K562 (cell line): ENCODE data around the gene DAW1.

Experiments used
- SRF ChIP-seq, 2 experiments: fragments of 250-450, 450-650 bp in 1 of 2; sonication (Bioruptor Pico) in 1 of 2; sonication (generic) in 1 of 2; formaldehyde crosslinking; IDR thresholded peaks; 2 replicates each; pipeline versions ENCODE4 v1.5.0 to v1.5.1; 2020 to 2022; ENCODE audit warnings: mild to moderate bottlenecking in 1 of 2, missing genetic modification reagents in 1 of 2
- TF ChIP-seq, protein P1 (sequence below), 2 experiments: fragments of 450-650 bp; IDR thresholded peaks; 2 replicates each; pipeline ENCODE4 v1.6.1; 2018; ENCODE audit warnings: mild to moderate bottlenecking in 2 of 2, low read depth in 1 of 2; ENCODE audit not compliant: partially characterized antibody in 2 of 2

GRCh38 chr2:227827143-227827542 lies 44.3 kb upstream of the DAW1 start:
- no peak for TF ChIP-seq SRF (CRISPR knock-in tag; IDR thresholded peaks at IDR 0.05)
- TF ChIP-seq, protein P1, sequence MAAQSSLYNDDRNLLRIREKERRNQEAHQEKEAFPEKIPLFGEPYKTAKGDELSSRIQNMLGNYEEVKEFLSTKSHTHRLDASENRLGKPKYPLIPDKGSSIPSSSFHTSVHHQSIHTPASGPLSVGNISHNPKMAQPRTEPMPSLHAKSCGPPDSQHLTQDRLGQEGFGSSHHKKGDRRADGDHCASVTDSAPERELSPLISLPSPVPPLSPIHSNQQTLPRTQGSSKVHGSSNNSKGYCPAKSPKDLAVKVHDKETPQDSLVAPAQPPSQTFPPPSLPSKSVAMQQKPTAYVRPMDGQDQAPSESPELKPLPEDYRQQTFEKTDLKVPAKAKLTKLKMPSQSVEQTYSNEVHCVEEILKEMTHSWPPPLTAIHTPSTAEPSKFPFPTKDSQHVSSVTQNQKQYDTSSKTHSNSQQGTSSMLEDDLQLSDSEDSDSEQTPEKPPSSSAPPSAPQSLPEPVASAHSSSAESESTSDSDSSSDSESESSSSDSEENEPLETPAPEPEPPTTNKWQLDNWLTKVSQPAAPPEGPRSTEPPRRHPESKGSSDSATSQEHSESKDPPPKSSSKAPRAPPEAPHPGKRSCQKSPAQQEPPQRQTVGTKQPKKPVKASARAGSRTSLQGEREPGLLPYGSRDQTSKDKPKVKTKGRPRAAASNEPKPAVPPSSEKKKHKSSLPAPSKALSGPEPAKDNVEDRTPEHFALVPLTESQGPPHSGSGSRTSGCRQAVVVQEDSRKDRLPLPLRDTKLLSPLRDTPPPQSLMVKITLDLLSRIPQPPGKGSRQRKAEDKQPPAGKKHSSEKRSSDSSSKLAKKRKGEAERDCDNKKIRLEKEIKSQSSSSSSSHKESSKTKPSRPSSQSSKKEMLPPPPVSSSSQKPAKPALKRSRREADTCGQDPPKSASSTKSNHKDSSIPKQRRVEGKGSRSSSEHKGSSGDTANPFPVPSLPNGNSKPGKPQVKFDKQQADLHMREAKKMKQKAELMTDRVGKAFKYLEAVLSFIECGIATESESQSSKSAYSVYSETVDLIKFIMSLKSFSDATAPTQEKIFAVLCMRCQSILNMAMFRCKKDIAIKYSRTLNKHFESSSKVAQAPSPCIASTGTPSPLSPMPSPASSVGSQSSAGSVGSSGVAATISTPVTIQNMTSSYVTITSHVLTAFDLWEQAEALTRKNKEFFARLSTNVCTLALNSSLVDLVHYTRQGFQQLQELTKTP (IDR thresholded peaks at IDR 0.05; ENCODE audit: low read depth in 1 of 2, partially characterized antibody in 2 of 2) = no peak
